Urinary bladder (tissue), 4 donors: Measurements from ENCODE around the gene CX3CL1. TPM values are rescaled to one million over a fixed set of nuclear protein-coding genes. Genes with fewer than 3 reads are reported as not detected.
A peak's percentile ranks its signal among the peaks of the same experiment; 100 is the strongest.

Experiments
- DNase-seq: peaks from one replicate; pipeline ENCODE4 v3.0.0-alpha.2; 2015; ENCODE audit errors: extremely low spot score
- H3K27ac ChIP-seq: one replicate; pipeline ENCODE4 v1.5.1; 2013; ENCODE audit warnings: low read depth, mild to moderate bottlenecking, moderate library complexity
- H3K36me3 ChIP-seq: one replicate; pipeline ENCODE4 v1.6.1; 2013; ENCODE audit warnings: mild to moderate bottlenecking, moderate library complexity; ENCODE audit not compliant: insufficient read depth
- H3K4me1 ChIP-seq: one replicate; pipeline ENCODE4 v1.6.1; 2013; ENCODE audit warnings: mild to moderate bottlenecking, moderate library complexity; ENCODE audit not compliant: insufficient read depth
- H3K4me3 ChIP-seq: one replicate; pipeline ENCODE4 v1.5.1; 2013; ENCODE audit warnings: low read depth, low read length
- WGBS: extraction: QIAGEN DNeasy Blood & Tissue Kit; methylation state at CpG from one replicate; pipeline ENCODE4 v1.1.7; 2013; 5-methylcytosine and 5-hydroxymethylcytosine counted together
- polyA plus RNA-seq: library from polyadenylated mRNA; stranded (reverse); fragments of 200-250 nt; gene quantifications from one replicate; pipeline ENCODE4 v1.2.3, GENCODE V29; 2013
- total RNA-seq: library from RNA; depleted of rRNA; stranded (reverse); fragments of >200 nt; gene quantifications from one replicate; pipeline ENCODE4 v1.2.3, GENCODE V29; 2014
- donor health status: healthy with polysubstance abuse.
- donor health status: healthy.

CX3CL1 gene
- total and polyA plus RNA-seq, 2 donors = 2.1 to 56.5 TPM

GRCh38 chr16:57411362-57411976, 39.2 kb downstream of the CX3CL1 start:
- WGBS = 70% methylated on average over 12 of the region's 12 CpGs
- H3K27ac ChIP-seq = no peak overlapping the region
- no peak for DNase-seq

GRCh38 chr16:57412584-57412983, 40.3 kb downstream of the CX3CL1 start:
- no peak for DNase-seq
- 94% methylated on average over 9 of the region's 9 CpGs for WGBS
- H3K27ac ChIP-seq = no peak overlapping the region
- H3K36me3 ChIP-seq = no peaks in the 10 kb centered on the region
- no peak overlapping the region for H3K4me3 ChIP-seq
- no peaks in the 10 kb centered on the region for H3K4me1 ChIP-seq

More at GRCh38 chr16:57411362-57411976, 39.2 kb downstream of the CX3CL1 start:
- H3K36me3 ChIP-seq = no peaks in the 10 kb centered on the region
- no peaks in the 10 kb centered on the region for H3K4me1 ChIP-seq
- no peak overlapping the region for H3K4me3 ChIP-seq

DNA sequence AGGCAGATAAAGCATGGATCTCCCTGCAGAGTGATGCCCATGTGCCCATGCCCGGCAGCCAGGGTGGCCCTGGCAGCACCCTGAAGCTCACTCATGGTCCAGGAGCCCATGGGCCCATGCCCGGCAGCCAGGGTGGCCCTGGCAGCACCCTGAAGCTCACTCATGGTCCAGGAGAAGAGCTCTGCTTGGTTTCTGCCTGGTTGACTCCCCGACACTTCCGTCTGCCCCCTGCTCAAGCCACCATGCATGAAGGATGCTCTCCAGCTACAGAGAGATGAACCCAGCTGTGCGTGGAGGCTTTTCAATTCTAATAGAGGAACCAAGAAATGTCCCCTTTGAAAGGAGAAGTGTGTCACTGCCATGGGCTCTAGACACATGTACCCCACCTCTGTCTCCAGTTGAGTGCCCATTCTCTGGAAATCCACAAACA, 41.0 kb downstream of the CX3CL1 start:
- Histone ChIP-seq H3K27ac (no peak overlapping the region), H3K36me3 (no peaks in the 10 kb centered on the region), H3K4me1 (no peaks in the 10 kb centered on the region), H3K4me3 (no peak overlapping the region)
- WGBS = 91% methylated on average over 5 of the region's 5 CpGs
- DNase-seq = no peak

- Histone ChIP-seq H3K4me3 (no peak overlapping the region), H3K36me3 (no peaks in the 10 kb centered on the region), H3K27ac (no peak overlapping the region), H3K4me1 (no peaks in the 10 kb centered on the region)
- 78% methylated on average over 7 of the region's 7 CpGs for WGBS
- DNase-seq = no peak
Observed at GRCh38 chr16:57413733-57414132, 41.4 kb downstream of the CX3CL1 start.

DNA sequence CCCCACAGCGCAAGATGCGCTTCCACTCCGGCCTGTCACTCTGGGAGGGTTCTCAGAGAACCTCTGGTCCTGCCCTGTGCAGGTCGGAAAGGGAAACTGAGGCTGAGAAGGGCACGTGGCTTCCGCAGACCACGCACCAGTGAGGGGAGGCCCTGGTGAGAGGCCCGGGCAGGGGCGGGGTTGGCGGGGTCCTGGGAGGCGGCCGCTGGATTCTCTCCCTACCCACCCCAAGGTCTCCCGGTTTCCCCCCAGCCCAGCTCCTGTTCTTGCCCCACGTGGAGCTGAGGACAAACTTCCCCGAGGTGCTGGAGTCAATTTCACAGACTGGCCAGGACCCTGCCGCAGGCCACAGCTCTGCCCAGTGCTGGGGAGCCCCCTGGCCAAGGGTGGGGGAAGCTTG, 43.8 kb downstream of the CX3CL1 start:
- H3K36me3 ChIP-seq = no peaks in the 10 kb centered on the region
- no peak overlapping the region for H3K4me3 ChIP-seq
- no peak overlapping the region for H3K27ac ChIP-seq
- no peaks in the 10 kb centered on the region for H3K4me1 ChIP-seq
- DNase-seq = no peak
- WGBS = 88% methylated on average over 16 of the region's 16 CpGs

GRCh38 chr16:57419506-57419905, 47.2 kb downstream of the CX3CL1 start:
- no peak overlapping the region for H3K27ac ChIP-seq
- no peaks in the 10 kb centered on the region for H3K4me1 ChIP-seq
- no peak overlapping the region for H3K4me3 ChIP-seq
- no peaks in the 10 kb centered on the region for H3K36me3 ChIP-seq
- no peak for DNase-seq
- 72% methylated on average over 6 of the region's 6 CpGs for WGBS

- no peak overlapping the region for H3K27ac ChIP-seq
- WGBS = 30% methylated on average over 10 of the region's 10 CpGs
- no peaks in the 10 kb centered on the region for H3K4me1 ChIP-seq
- no peaks in the 10 kb centered on the region for H3K36me3 ChIP-seq
- H3K4me3 ChIP-seq = no peak overlapping the region
- peak; percentile 41 for DNase-seq
Observed at GRCh38 chr16:57422026-57422944, 50.0 kb downstream of the CX3CL1 start.

- Histone ChIP-seq H3K4me3 (no peak overlapping the region), H3K27ac (no peak overlapping the region), H3K4me1 (no peaks in the 10 kb centered on the region), H3K36me3 (no peaks in the 10 kb centered on the region)
- WGBS = 89% methylated on average over 2 of the region's 2 CpGs
- no peak for DNase-seq
Observed at GRCh38 chr16:57423152-57423551, 50.9 kb downstream of the CX3CL1 start.

GRCh38 chr16:57424583-57424982, 52.3 kb downstream of the CX3CL1 start:
- H3K27ac ChIP-seq = no peak overlapping the region
- 55% methylated on average over 3 of the region's 3 CpGs for WGBS
- no peak for DNase-seq
- H3K4me3 ChIP-seq = no peak overlapping the region
- H3K36me3 ChIP-seq = no peaks in the 10 kb centered on the region
- no peaks in the 10 kb centered on the region for H3K4me1 ChIP-seq

- WGBS = 88% methylated on average over 7 of the region's 7 CpGs
- DNase-seq = no peak
- Histone ChIP-seq H3K36me3 (no peaks in the 10 kb centered on the region), H3K27ac (no peak overlapping the region), H3K4me1 (no peaks in the 10 kb centered on the region), H3K4me3 (no peak overlapping the region)
Observed at GRCh38 chr16:57426356-57426755, 54.1 kb downstream of the CX3CL1 start.

- no peak overlapping the region for H3K4me3 ChIP-seq
- H3K36me3 ChIP-seq = peaks cover 3% of the 10 kb centered on the region
- H3K4me1 ChIP-seq = no peaks in the 10 kb centered on the region
- H3K27ac ChIP-seq = no peak overlapping the region
- DNase-seq = no peak
- 64% methylated on average over 8 of the region's 8 CpGs for WGBS
Observed at GRCh38 chr16:57427307-57427706, 55.0 kb downstream of the CX3CL1 start.

DNA sequence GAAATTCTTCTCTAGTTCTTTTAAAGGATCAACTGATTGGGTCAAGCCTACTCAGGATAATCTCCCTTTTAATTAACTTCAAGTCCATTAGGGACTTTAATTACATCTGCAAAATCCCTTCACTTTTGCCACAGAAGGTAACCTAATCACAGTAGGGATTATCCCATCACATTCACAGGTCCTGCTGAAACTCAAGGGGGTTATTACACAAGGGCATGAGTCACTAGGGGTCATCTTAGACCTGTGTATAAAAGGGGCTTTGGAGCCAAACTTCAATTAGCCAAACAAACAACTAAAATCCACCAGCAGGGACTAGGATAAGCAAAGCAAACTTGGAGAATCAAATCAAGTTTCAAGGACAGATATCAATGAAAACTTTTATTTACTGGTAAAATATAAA, 55.5 kb downstream of the CX3CL1 start:
- peaks cover 4% of the 10 kb centered on the region for H3K36me3 ChIP-seq
- DNase-seq = no peak

DNA sequence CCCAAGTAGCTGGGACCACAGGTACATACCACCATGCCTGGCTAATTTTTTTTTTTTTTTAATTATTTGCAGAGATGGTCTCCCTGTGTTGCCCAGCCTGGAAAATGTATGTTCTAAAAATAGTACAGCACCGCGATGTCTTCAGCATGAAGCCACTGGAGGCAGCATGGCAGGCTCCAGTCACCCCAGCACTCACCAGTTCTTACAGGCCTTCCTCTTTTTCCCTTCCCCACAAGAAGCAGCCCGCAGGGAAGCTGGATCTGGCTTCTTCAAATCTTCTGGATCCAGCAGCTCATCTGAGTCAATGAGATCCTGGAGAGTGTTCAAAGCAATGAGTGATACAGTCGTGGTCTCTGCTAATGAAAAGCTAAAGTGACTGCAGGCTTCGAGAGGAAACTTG, 58.7 kb downstream of the CX3CL1 start:
- Histone ChIP-seq H3K4me3 (no peak overlapping the region), H3K4me1 (no peaks in the 10 kb centered on the region), H3K27ac (no peak overlapping the region), H3K36me3 (peaks cover 6% of the 10 kb centered on the region)
- DNase-seq = no peak
- 83% methylated on average over 5 of the region's 5 CpGs for WGBS

More for the DNA sequence above, 55.5 kb downstream of the CX3CL1 start:
- H3K27ac ChIP-seq = no peak overlapping the region
- no peak overlapping the region for H3K4me3 ChIP-seq
- H3K4me1 ChIP-seq = no peaks in the 10 kb centered on the region

GRCh38 chr16:57432505-57432904, 60.2 kb downstream of the CX3CL1 start:
- DNase-seq = no peak
- Histone ChIP-seq H3K4me3 (no peak overlapping the region), H3K27ac (no peak overlapping the region), H3K4me1 (no peaks in the 10 kb centered on the region), H3K36me3 (peaks cover 6% of the 10 kb centered on the region)
- 95% methylated on average over 2 of the region's 2 CpGs for WGBS
